NCI-H446 treated with DMSO at 0.1 percent for 48 hours (cell line): ENCODE results near the gene KLHDC3.

Experiments
- DNase-seq: peaks from one replicate; lab custom pipeline; 2025; lab: John Stamatoyannopoulos, UW

Gene KLHDC3, protein sequence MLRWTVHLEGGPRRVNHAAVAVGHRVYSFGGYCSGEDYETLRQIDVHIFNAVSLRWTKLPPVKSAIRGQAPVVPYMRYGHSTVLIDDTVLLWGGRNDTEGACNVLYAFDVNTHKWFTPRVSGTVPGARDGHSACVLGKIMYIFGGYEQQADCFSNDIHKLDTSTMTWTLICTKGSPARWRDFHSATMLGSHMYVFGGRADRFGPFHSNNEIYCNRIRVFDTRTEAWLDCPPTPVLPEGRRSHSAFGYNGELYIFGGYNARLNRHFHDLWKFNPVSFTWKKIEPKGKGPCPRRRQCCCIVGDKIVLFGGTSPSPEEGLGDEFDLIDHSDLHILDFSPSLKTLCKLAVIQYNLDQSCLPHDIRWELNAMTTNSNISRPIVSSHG

DNA sequence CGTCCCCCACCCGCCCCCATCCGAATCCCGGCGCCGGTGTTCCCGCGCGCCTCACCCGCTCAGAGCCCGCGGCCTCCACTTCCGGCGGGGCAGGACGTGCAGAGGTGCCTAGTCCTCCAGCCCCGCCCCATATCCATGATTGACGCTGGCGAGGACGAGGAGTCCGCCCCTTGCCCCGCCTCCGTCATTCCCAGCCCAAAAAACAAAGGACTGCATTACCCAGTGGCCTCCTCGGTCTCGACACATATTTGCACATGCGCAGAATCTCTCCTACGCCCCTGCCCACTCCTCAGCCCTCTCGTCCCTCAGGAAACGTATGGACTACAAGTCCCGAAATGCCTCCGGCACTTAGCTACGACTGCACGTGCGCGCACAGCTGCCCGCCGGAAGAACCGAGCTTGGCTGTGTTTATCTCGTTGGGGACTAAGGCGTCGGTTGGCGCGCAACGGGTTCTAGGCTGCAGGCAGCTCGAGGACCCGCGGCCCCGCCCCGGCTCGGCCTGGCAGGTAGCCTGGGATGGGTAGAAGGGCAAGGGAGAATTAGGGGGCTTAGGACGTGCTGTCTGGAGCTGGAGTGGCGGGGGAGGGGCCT is at the start of gene KLHDC3, which contains the start of gene MEA1:
Gene KLHDC3 (plus strand): TSS at position 407 of the 591 bp plus-strand sequence. CDS start 2,944 bp downstream, outside the sequence.
Gene MEA1 (minus strand): TSS at position 104 of the 591 bp plus-strand sequence. CDS start 133 bp downstream, outside the sequence.
- peak; percentile 100 for DNase-seq

DNA sequence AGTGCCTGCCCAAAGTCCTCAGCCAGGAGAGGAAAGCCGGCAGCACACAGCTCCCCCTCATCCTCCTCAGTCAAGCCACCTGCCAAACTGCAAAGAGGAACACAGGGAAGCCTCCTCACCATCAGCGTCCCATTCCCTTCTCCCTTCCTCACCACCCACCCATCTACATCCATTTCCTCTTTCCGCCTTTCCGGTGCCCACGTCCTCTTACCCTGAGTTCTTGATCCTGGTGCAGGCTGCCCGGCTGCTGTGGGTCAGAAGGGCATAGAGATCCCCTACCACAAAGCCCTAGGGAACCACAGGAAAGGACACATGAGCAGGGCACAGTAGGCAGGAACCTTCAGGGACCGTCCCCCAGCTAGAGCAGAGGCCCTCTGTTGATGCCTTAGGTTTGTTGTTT is 47.5 kb upstream of the KLHDC3 start:
- no peak for DNase-seq

DNA sequence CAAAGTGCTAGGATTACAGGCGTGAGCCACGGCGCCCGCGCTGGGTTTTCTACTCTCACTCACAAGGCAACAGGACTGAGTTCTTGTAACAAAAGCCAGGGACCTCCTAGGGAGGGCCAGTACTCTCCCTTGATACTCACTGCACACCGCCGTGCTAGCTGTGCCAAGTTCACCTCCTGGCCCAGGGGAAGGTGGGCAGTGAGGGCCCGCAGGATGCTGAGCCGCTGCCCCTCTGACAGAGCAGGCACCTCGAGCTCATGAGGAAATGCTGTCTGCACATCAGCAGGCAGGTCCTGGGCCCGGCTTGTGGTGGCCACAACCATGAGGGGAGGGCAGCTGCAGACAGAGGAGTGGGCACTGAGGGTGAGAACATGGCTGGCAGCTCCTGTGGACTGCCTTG is 46.8 kb upstream of the KLHDC3 start:
- no peak for DNase-seq

DNA sequence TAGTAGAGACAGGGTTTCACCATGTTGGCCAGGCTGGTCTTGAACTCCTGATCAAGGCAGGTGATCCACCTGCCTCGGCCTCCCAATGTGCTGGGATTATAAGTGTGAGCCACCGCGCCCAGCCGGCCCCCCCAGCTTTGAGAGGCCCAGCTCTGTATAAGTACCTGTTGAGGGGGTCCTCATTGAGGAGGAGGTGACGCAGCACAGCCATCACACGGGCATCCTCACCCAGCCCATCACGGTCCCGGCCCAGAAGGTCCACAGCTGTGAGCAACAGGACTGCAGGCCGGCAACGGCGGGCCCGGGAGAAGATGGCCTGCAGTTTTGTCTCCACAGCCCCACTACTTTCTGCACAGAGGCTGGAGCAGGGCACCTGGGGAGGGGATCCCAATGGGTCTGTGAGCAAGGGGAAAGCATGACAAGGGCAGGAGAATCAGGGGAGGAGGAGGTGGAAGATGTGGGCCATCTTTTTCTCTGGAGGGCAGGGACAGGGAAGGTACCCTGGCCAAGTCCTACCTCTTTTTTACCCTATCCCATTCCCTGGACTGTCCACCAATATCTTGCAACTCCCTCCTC is 45.8 kb upstream of the KLHDC3 start:
- no peak for DNase-seq

GRCh38 chr6:42968783-42969182 is 45.3 kb upstream of the KLHDC3 start:
- no peak for DNase-seq

- no peak for DNase-seq
Observed at GRCh38 chr6:42969431-42969830, 44.6 kb upstream of the KLHDC3 start.

DNA sequence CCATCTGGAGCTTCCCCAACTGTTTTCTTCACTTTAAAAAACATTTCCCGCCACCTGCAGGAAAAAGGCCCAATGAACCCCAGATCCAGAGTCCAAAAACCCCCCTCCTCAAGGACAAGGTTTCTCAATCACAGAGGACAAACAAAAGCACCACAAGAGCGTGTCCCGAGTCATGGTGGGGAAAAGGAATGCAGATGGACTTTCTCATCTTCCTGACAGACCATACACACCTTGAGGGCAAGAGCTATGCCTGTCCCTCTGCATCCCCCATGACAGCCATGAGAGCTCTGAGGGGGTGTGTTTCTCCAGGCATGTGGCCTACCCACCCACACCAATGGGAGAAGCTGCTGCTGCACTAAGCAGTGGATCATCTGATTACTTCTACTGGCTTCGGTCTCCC is 44.1 kb upstream of the KLHDC3 start:
- DNase-seq: no peak

GRCh38 chr6:42970871-42971612 is 43.0 kb upstream of the KLHDC3 start:
- no peak for DNase-seq

DNA sequence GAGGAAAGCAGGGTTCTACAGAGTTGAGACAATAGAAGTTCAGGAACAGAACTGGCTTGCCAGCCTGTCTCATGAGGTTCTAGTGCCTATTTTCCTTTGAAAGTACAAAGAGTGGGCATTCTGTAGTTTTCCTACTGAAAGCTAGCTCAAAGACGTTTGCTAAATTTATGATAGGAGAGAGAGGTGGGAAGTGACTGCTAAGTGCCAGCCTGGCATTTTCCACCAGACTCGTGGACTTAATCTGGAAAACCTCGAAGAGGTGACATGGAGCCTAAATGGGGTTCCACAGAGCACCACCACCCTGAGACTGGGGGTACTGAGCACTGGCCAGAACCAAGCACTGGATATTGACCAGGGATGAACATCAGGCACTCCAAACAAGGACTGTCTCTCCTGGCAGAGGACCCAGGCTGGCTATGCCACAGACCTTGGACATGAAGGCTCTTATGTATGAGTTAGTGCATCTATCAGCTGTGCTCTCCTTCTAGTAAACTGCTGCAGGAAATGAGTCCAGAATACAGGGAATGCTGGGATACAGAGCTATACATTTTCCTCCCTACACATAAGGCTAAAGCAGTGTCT is 42.2 kb upstream of the KLHDC3 start:
- DNase-seq: no peak

DNA sequence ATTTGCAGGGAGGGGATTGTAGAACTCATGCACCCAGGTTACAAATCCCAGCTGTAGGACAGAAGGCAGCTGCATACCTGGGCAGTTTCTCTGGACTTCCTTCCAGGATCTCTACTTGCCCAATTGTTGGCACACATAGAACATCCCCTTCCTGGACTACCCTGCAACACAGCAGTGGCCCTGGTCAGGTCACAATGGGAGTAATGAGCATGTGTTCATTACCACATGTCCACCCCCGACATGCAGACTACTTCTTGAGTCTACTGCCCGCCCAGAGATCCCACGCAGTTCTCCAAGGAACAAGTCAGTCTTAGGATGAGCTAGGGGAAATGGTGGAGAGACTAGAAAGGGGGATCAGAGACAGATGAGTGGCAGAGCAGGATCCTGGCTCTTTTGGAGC is 40.1 kb upstream of the KLHDC3 start:
- DNase-seq: no peak

GRCh38 chr6:42974919-42975505 is 39.0 kb upstream of the KLHDC3 start:
- DNase-seq: no peak

DNA sequence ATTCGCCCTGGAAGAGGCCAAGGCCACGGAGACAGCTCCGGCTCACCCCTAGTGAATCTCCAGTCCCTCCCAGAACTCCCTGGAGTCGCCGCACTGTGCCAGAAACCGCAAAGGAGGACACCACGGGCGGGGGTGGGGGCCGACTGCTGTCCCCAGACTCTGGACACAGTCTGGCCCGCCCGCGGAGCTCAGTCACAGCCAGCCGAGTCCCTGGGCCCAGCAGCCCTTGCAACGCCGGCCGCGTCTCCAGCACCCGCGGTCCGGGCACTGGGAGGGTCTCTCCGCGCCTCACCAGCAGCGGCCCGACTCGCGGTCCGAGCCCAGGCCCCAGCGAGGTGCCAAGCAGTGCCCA is 35.6 kb upstream of the KLHDC3 start:
- DNase-seq: no peak

DNA sequence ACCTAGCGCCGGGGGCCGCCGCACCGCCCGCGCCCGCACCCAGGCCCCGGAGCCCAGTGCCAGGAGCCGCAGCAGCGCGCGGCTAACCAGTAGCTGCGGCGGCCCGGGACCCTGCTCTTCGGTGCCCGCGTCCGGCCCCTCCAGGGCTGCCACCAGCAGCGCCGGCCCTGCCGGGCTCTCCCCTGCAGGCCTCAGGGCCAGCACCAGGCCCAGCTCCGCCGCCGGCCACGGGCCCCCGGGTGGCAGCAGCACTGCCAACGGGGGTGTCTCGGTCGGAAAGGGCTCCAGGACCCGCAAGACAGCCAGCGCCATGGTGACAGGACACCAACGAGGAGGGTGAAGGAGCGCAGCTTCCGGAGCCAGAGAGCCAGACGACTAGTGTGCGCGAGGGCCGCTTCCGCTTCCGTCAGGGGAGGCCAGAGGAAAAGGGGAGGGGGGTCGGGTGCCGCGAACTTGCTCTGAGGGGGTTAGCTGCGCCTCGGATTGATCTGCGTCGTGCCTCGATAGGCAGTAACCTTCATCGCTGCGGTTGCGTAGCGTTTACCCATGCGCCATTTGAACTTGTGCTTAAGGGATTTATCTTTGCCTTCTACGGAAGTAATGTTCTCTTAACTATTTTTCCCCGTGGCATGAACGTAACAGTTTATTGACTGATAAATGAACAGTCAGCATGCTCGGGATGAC is 35.1 kb upstream of the KLHDC3 start, which contains the start of gene PEX6:
Gene PEX6 (minus strand): TSS at position 343 of the 684 bp plus-strand sequence. CDS start 31 bp downstream, at position 312.
- peak; percentile 84 for DNase-seq

- DNase-seq: no peak
Observed at GRCh38 chr6:42979523-42980177, 34.4 kb upstream of the KLHDC3 start.

DNA sequence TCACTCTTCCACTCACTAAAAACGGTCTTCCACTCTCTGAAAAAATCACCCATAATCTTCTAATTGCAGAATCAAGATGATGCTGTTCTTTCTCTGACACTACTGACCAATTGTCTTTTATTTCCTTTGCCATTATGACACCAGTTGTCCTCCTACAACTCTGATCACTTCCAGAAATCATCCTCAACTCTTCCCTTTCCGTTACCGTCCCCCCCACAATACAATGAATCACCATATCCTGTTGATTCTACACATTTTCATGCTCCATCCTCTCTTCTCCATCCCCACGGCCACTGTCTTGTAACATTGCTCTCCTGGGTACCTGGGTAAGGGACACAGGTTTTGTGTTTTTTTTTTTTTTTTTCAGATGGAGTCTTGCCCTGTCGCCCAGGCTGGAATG is 32.2 kb upstream of the KLHDC3 start:
- no peak for DNase-seq

GRCh38 chr6:42984001-42984923 is 29.8 kb upstream of the KLHDC3 start, which contains the start of gene PPP2R5D:
Gene PPP2R5D (plus strand): TSS chr6:42984570. CDS start chr6:42984678, 108 bp downstream.
- DNase-seq: peak; percentile 99

- no peak for DNase-seq
Observed at GRCh38 chr6:42984924-42985475, 29.0 kb upstream of the KLHDC3 start.

- no peak for DNase-seq
Observed at GRCh38 chr6:42987533-42988451, 26.3 kb upstream of the KLHDC3 start.
